ENCODE measurements around the gene AARS2. TPM values are rescaled to one million over a fixed set of nuclear protein-coding genes. Genes with fewer than 3 reads are reported as not detected.
A peak's percentile ranks its signal among the peaks of the same experiment; 100 is the strongest.

Gene AARS2
- total and polyA plus RNA-seq, 2 of the 4 experiments (the other 2 are of a cell fraction), result 9.1 to 10.4 TPM

GRCh38 chr6:44261581-44261980 is 51.6 kb downstream of the AARS2 start:
- Histone ChIP-seq H3K4me2 (ENCODE audit: low read depth, low read length) (no peak overlapping the region), H3K56ac (ENCODE audit: extremely low read depth, insufficient read depth, low read length) (no peak overlapping the region), H2BK5ac (ENCODE audit: low read depth, low read length, poor library complexity, severe bottlenecking) (no peak overlapping the region), H3K4ac (ENCODE audit: low read depth, low read length) (no peak overlapping the region), H2BK15ac (ENCODE audit: low read depth, low read length) (no peak overlapping the region), H4K8ac (ENCODE audit: low read depth in 2 of 2, low read length in 2 of 2) (no peak overlapping the region), H3K9me1 (ENCODE audit: insufficient read depth, low read length) (peaks cover 20% of the 10 kb centered on the region), H3K9me3 (ENCODE audit: control insufficient read depth, insufficient read depth, low read length) (no peaks in the 10 kb centered on the region), H2AK9ac (replicated peaks; ENCODE audit: low read depth, low read length, poor library complexity) (no peak overlapping the region), H3K9ac (ENCODE audit: low read depth, low read length) (no peak overlapping the region), H3K14ac (replicated peaks; ENCODE audit: low read depth, low read length) (no peak overlapping the region), H3K4me3 (ENCODE audit: insufficient read depth, low read depth, low read length) (no peak overlapping the region), H2BK20ac (ENCODE audit: low read depth, low read length) (no peak overlapping the region), H3K23ac (ENCODE audit: low read depth, low read length) (no peak overlapping the region), H3K36me3 (ENCODE audit: control insufficient read depth, insufficient read depth, low read length) (peaks cover 12% of the 10 kb centered on the region), H4K20me1 (ENCODE audit: insufficient read depth, low read length) (peaks cover 10% of the 10 kb centered on the region), H3K4me1 (ENCODE audit: control insufficient read depth, insufficient read depth, low read length) (peaks cover 26% of the 10 kb centered on the region), H4K5ac (ENCODE audit: low read depth, low read length) (no peak overlapping the region), H3K27ac (ENCODE audit: insufficient read depth, low read length) (no peak overlapping the region), H3K27me3 (ENCODE audit: control insufficient read depth, insufficient read depth, low read length) (no peaks in the 10 kb centered on the region), H2BK120ac (ENCODE audit: low read depth, low read length) (no peak overlapping the region), H2AK5ac (ENCODE audit: low read depth, low read length) (no peak overlapping the region), H4K91ac (ENCODE audit: insufficient read depth, low read depth, low read length) (no peak overlapping the region), H2AFZ (replicated peaks; ENCODE audit: low read length, poor library complexity) (peak overlapping the region; percentile 5), H3K18ac (ENCODE audit: low read depth, low read length) (no peak overlapping the region), H3K79me1 (ENCODE audit: low read depth in 1 of 2, low read length in 2 of 2) (peaks cover 24 to 49% of the 10 kb centered on the region in 2 experiments)
- ChIA-PET CTCF (no interaction called here), POLR2A (ENCODE audit: unreplicated experiment) (no interaction called here)
- dilution Hi-C loops (cut with HindIII; ENCODE audit: low sequenced_read_pairs, unreplicated experiment) (no loop called here), intact Hi-C loops (cut with micrococcal nuclease) (no loop called here), in situ Hi-C loops (cut with MboI; ENCODE audit: low sequenced_read_pairs) (no loop called here)
- 97% methylated on average over 5 of the region's 8 CpGs; no CpG with 5 or more reads in 1 of the 2 experiments for WGBS, 2 experiments (ENCODE audit: extremely low coverage in 2 of 2, insufficient read length in 1 of 2)
- DNase-seq, result no peak
- no TSS peak for BruUV-seq (replicated peaks)
- no peak for ATAC-seq (ENCODE audit: low read depth)
- no peak for TF ChIP-seq CTCF (conservative IDR thresholded peaks at IDR 0.05; ENCODE audit: low read depth, low read length)
- TF ChIP-seq CEBPB (IDR thresholded peaks at IDR 0.05; ENCODE audit: low read depth, low read length), result no peak
- TF ChIP-seq ELK1 (IDR thresholded peaks at IDR 0.05; ENCODE audit: borderline replicate concordance, low read depth, low read length), result no peak
- TF ChIP-seq POLR2A (IDR thresholded peaks at IDR 0.05; ENCODE audit: low read depth, low read length), result no peak
- no peak for TF ChIP-seq MXI1 (IDR thresholded peaks at IDR 0.05; ENCODE audit: borderline replicate concordance, low read depth, low read length)
- TF ChIP-seq FOS (IDR thresholded peaks at IDR 0.05; ENCODE audit: low read depth, low read length), result no peak
- TF ChIP-seq NFE2L2 (IDR thresholded peaks at IDR 0.05; ENCODE audit: low read depth, low read length), result no peak
- TF ChIP-seq, protein P1, sequence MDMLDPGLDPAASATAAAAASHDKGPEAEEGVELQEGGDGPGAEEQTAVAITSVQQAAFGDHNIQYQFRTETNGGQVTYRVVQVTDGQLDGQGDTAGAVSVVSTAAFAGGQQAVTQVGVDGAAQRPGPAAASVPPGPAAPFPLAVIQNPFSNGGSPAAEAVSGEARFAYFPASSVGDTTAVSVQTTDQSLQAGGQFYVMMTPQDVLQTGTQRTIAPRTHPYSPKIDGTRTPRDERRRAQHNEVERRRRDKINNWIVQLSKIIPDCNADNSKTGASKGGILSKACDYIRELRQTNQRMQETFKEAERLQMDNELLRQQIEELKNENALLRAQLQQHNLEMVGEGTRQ (IDR thresholded peaks at IDR 0.05; ENCODE audit: low read depth, low read length), result no peak
- no peak for TF ChIP-seq RCOR1 (IDR thresholded peaks at IDR 0.05; ENCODE audit: insufficient replicate concordance, low read length)
- no peak for TF ChIP-seq SMC3 (IDR thresholded peaks at IDR 0.05; ENCODE audit: low read depth, low read length)
- no peak for TF ChIP-seq RAD21 (IDR thresholded peaks at IDR 0.05; ENCODE audit: low read length)
- no peak for TF ChIP-seq MAZ (IDR thresholded peaks at IDR 0.05; ENCODE audit: borderline replicate concordance, low read depth, low read length)
- TF ChIP-seq RFX5 (IDR thresholded peaks at IDR 0.05; ENCODE audit: low read depth, low read length), result no peak
- no peak for TF ChIP-seq MAFK (IDR thresholded peaks at IDR 0.05; ENCODE audit: low read depth, low read length)
- no peak for TF ChIP-seq BHLHE40 (IDR thresholded peaks at IDR 0.05; ENCODE audit: low read depth, low read length)
- no peak for TF ChIP-seq CHD1 (IDR thresholded peaks at IDR 0.05; ENCODE audit: low read depth, low read length)

Data from IMR-90 (cell line).